ENCODE data around the gene PDGFB. TPM values are rescaled to one million over a fixed set of nuclear protein-coding genes. Genes with fewer than 3 reads are reported as not detected.

PDGFB gene
- total and polyA plus RNA-seq, 10 donors, result 1.7 to 20.5 (median 8.5) TPM

GRCh38 chr22:39181778-39182177 lies 63.0 kb downstream of the PDGFB start:
- Histone ChIP-seq H3K4me1 (peaks cover 10 to 48% (median 32%) of the 10 kb centered on the region in 6 donors), H3K27ac (no peak overlapping the region), H3K36me3 (no peaks in the 10 kb centered on the region), H3K9me3 (peaks cover 0 to 19% (median 5%) of the 10 kb centered on the region in 8 donors), H3K27me3 (replicated peaks in 1 of 7) (peaks cover 0 to 7% (median 0%) of the 10 kb centered on the region in 7 donors), H3K4me3 (no peak overlapping the region)
- TF ChIP-seq POLR2A (IDR thresholded peaks at IDR 0.05) (no peak), POLR2AphosphoS5 (IDR thresholded peaks at IDR 0.05) (no peak)
- TF ChIP-seq, protein P1, sequence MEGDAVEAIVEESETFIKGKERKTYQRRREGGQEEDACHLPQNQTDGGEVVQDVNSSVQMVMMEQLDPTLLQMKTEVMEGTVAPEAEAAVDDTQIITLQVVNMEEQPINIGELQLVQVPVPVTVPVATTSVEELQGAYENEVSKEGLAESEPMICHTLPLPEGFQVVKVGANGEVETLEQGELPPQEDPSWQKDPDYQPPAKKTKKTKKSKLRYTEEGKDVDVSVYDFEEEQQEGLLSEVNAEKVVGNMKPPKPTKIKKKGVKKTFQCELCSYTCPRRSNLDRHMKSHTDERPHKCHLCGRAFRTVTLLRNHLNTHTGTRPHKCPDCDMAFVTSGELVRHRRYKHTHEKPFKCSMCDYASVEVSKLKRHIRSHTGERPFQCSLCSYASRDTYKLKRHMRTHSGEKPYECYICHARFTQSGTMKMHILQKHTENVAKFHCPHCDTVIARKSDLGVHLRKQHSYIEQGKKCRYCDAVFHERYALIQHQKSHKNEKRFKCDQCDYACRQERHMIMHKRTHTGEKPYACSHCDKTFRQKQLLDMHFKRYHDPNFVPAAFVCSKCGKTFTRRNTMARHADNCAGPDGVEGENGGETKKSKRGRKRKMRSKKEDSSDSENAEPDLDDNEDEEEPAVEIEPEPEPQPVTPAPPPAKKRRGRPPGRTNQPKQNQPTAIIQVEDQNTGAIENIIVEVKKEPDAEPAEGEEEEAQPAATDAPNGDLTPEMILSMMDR (IDR thresholded peaks at IDR 0.05 in 8 of 11, conservative IDR thresholded peaks at IDR 0.05 in 3 of 11), result no peak
- peak; percentile 4 for DNase-seq
- WGBS, 5 donors, result 87 to 99% (median 97%) methylated on average over 5 of the region's 5 CpGs
- intact Hi-C loops (cut with DNase I; ENCODE audit: low total_unique reads), result no loop called here

DNA sequence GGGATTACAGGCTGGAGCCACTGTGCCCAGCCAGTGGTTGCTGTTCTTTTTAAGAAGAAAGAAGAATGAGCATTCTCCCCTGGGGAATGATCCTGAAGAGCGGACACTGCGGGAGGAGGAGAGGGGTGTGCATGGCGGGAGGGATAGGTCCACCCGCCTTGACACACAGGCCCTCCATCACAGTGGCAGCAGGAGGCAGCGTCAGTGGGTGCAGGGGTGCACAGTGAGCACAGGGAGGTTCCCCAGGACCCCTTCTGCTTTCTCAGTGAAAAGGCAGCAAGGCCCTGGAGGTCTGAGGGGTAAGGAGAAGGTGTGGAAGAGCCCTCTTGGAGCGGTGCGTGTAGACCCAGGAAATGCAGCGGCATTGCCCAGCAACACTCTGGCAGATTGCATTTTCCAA lies 63.4 kb downstream of the PDGFB start:
- H3K9me3 ChIP-seq, result peaks cover 0 to 15% (median 4%) of the 10 kb centered on the region in 8 donors
- WGBS, 5 donors, result 93 to 99% (median 94%) methylated on average over 8 of the region's 8 CpGs
- peaks cover 12 to 52% (median 36%) of the 10 kb centered on the region in 6 donors for H3K4me1 ChIP-seq
- intact Hi-C loops (cut with DNase I; ENCODE audit: low total_unique reads), result no loop called here
- H3K27ac ChIP-seq, result no peak overlapping the region
- peak; percentile 39 for DNase-seq
- H3K36me3 ChIP-seq, result no peaks in the 10 kb centered on the region
- TF ChIP-seq POLR2AphosphoS5 (IDR thresholded peaks at IDR 0.05), result no peak
- TF ChIP-seq, protein P1 (IDR thresholded peaks at IDR 0.05 in 8 of 11, conservative IDR thresholded peaks at IDR 0.05 in 3 of 11), result no peak
- no peak for TF ChIP-seq POLR2A (IDR thresholded peaks at IDR 0.05)
- H3K27me3 ChIP-seq (replicated peaks in 1 of 7), result peaks cover 0 to 7% (median 0%) of the 10 kb centered on the region in 7 donors
- no peak overlapping the region for H3K4me3 ChIP-seq

GRCh38 chr22:39179841-39180335 lies 64.9 kb downstream of the PDGFB start:
- Histone ChIP-seq H3K27me3 (replicated peaks in 1 of 7) (peaks cover 0 to 5% (median 0%) of the 10 kb centered on the region in 7 donors), H3K27ac (peak overlapping the region in 6 of 8 donors; percentile 86 to 94 (median 89)), H3K9me3 (peaks cover 0 to 10% (median 2%) of the 10 kb centered on the region in 8 donors), H3K4me3 (no peak overlapping the region), H3K36me3 (no peaks in the 10 kb centered on the region), H3K4me1 (peaks cover 21 to 61% (median 51%) of the 10 kb centered on the region in 6 donors)
- DNase-seq, result peak; percentile 68
- TF ChIP-seq POLR2A (IDR thresholded peaks at IDR 0.05) (no peak), POLR2AphosphoS5 (IDR thresholded peaks at IDR 0.05) (no peak)
- TF ChIP-seq, protein P1 (IDR thresholded peaks at IDR 0.05 in 8 of 11, conservative IDR thresholded peaks at IDR 0.05 in 3 of 11), result no peak
- intact Hi-C loops (cut with DNase I; ENCODE audit: low total_unique reads), result loop anchor here (10.0 kb wide), 1 partner anchor 335 kb away; no protein-coding TSS in a partner anchor
- 66 to 83% (median 74%) methylated on average over 21 of the region's 21 CpGs for WGBS, 5 donors

DNA sequence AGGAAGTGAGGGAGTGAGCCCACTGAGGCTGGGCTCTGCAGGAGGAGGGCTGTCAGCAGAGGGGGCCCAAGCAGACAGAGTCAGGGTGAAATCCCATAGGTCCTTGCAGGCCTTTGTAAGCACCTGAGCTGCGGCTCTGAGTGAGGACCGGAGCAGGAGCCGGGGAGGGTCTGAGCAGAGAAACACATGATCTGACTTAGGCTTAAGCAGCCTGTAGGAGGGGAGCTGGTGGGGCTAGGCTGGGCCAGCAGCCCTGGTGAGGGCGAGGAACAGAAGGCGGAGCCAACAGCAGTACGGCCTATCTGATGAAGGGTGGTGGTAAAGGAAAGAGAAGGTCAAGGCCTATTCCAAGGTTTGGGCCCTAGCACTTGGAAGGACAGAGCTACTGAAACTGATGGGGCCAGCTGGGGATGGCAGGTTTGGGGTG lies 65.4 kb downstream of the PDGFB start:
- 61 to 79% (median 76%) methylated on average over 6 of the region's 6 CpGs for WGBS, 5 donors
- no peaks in the 10 kb centered on the region for H3K36me3 ChIP-seq
- H3K9me3 ChIP-seq, result peaks cover 0 to 10% (median 2%) of the 10 kb centered on the region in 8 donors
- TF ChIP-seq POLR2AphosphoS5 (IDR thresholded peaks at IDR 0.05) (no peak), POLR2A (IDR thresholded peaks at IDR 0.05) (no peak)
- TF ChIP-seq, protein P1 (IDR thresholded peaks at IDR 0.05 in 8 of 11, conservative IDR thresholded peaks at IDR 0.05 in 3 of 11), result no peak
- DNase-seq, result peak; percentile 71
- intact Hi-C loops (cut with DNase I; ENCODE audit: low total_unique reads), result loop anchor here (10.0 kb wide), 1 partner anchor 335 kb away; no protein-coding TSS in a partner anchor
- no peak overlapping the region for H3K4me3 ChIP-seq
- H3K27ac ChIP-seq, result peak overlapping the region in 7 of 8 donors; percentile 22 to 94 (median 89)
- H3K27me3 ChIP-seq (replicated peaks in 1 of 7), result peaks cover 0 to under 1% (median 0%) of the 10 kb centered on the region in 7 donors
- H3K4me1 ChIP-seq, result peaks cover 26 to 61% (median 54%) of the 10 kb centered on the region in 6 donors
